Lung (tissue), 12 donors: ENCODE measurements around the gene STK38L. TPM values are rescaled to one million over a fixed set of nuclear protein-coding genes. Genes with fewer than 3 reads are reported as not detected.
A peak's percentile ranks its signal among the peaks of the same experiment; 100 is the strongest.

Source experiments
- ATAC-seq: fragments of 200-7000 bp; cut with Tn5 transposase; one replicate; pipeline ENCODE4 v1.9.1; 2020; ENCODE audit warnings: moderate number of reproducible peaks; ENCODE audit not compliant: insufficient read depth, low FRiP score
- DNase-seq, 3 donors: peaks; one replicate each; pipeline ENCODE4 v3.0.0-alpha.2; 2013 to 2017
- H3K27ac ChIP-seq, 2 donors: one replicate each; pipeline ENCODE4 v1.5.1; 2013; ENCODE audit warnings: mild to moderate bottlenecking in 2 of 2, moderate library complexity in 2 of 2, control low read depth in 1 of 2, inconsistent platforms in 1 of 2, low read depth in 1 of 2, low read length in 1 of 2
- H3K27me3 ChIP-seq, 3 donors: one replicate each; pipeline ENCODE4 v1.5.1; 2013; ENCODE audit warnings: low read length in 2 of 3; ENCODE audit not compliant: control insufficient read depth in 3 of 3, insufficient read depth in 3 of 3
- H3K36me3 ChIP-seq, 4 donors: one replicate each; pipeline ENCODE4 v1.5.1; 2013; ENCODE audit warnings: low read length in 4 of 4, mild to moderate bottlenecking in 1 of 4, moderate library complexity in 1 of 4; ENCODE audit not compliant: control insufficient read depth in 4 of 4, insufficient read depth in 4 of 4
- H3K4me1 ChIP-seq, 5 donors: one replicate each; pipeline ENCODE4 v1.5.1; 2013; ENCODE audit warnings: low read length in 5 of 5, mild to moderate bottlenecking in 2 of 5, moderate library complexity in 1 of 5; ENCODE audit not compliant: control insufficient read depth in 5 of 5, insufficient read depth in 5 of 5
- H3K4me3 ChIP-seq: one replicate; pipeline ENCODE4 v1.5.1; 2013; ENCODE audit warnings: mild to moderate bottlenecking, control low read depth, moderate library complexity
- H3K9ac ChIP-seq, 2 donors: one replicate each; pipeline ENCODE4 v1.5.1; 2013; ENCODE audit warnings: low read length in 2 of 2, control low read depth in 1 of 2; ENCODE audit not compliant: insufficient read depth in 1 of 2
- H3K9me3 ChIP-seq, 4 donors: one replicate each; pipeline ENCODE4 v1.5.1; 2013; ENCODE audit warnings: low read length in 3 of 4, mild to moderate bottlenecking in 1 of 4, moderate library complexity in 1 of 4; ENCODE audit not compliant: control insufficient read depth in 4 of 4, insufficient read depth in 3 of 4
- CTCF ChIP-seq: IDR thresholded peaks from 2 replicates; pipeline ENCODE4 v1.5.1; 2012; ENCODE audit warnings: mild to moderate bottlenecking; ENCODE audit errors: control extremely low read depth, extremely low read depth
- WGBS, 2 donors: extraction: QIAGEN DNeasy Blood & Tissue Kit; methylation state at CpG; one replicate each; pipeline ENCODE4 v1.1.7; 2013; 5-methylcytosine and 5-hydroxymethylcytosine counted together
- polyA plus RNA-seq, 2 donors: library from polyadenylated mRNA; stranded (reverse); fragments of 200-250 nt; gene quantifications; one replicate each; pipeline ENCODE4 v1.2.1, GENCODE V29; 2013
- total RNA-seq, 2 donors: library from RNA; depleted of rRNA in 1 of 2; stranded (reverse); fragments of >200 nt in 1 of 2; gene quantifications; one replicate each; pipeline ENCODE4 v1.2.1, GENCODE V29; 2014 to 2021
- donor health status: control.
- donor health status: control.
- donor health status: Bipolar disorder and iron deficiency.
- donor health status: healthy.
- donor health status: DM: yes; HTN: yes; CAD: no.

The STK38L gene
- total and polyA plus RNA-seq, 4 donors = 6.5 to 41.5 (median 18.5) TPM

GRCh38 chr12:27297566-27297965 lies 53.5 kb downstream of the STK38L start:
- no peak overlapping the region for H3K27ac ChIP-seq
- H3K36me3 ChIP-seq = peaks cover 0 to 6% (median 3%) of the 10 kb centered on the region in 4 donors
- no peak for TF ChIP-seq CTCF
- H3K4me3 ChIP-seq = no peak overlapping the region
- H3K27me3 ChIP-seq = no peaks in the 10 kb centered on the region
- H3K9ac ChIP-seq = no peak overlapping the region
- ATAC-seq = no peak
- DNase-seq = peak in 2 of 3 donors; percentile 42 to 58
- WGBS, 2 donors = 81 to 90% methylated on average over 4 of the region's 4 CpGs
- H3K9me3 ChIP-seq = no peaks in the 10 kb centered on the region
- H3K4me1 ChIP-seq = peaks cover 0 to 22% (median 2%) of the 10 kb centered on the region in 5 donors

DNA sequence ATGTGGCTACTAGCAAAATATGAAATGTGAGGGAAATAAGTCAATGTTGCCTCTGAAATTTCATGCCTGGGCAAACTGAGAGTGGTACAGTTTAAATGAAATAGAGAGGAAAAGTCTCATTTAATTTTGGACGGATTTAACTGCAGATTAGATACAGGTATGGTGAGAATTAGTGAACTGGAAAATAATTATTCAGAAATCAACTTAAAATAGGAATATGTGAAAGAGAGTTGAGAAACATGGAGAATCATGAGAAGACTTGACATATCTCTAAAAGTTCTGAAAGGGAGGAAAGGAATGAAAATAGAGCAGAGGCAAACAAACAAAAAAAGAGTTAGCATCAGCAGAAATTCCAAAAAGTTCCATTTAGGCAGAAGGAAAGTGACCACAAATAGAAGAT lies 55.0 kb downstream of the STK38L start:
- Histone ChIP-seq H3K36me3 (peaks cover 0 to 6% (median 5%) of the 10 kb centered on the region in 4 donors), H3K9me3 (no peaks in the 10 kb centered on the region), H3K27ac (no peak overlapping the region), H3K4me1 (peaks cover 0 to 24% (median 8%) of the 10 kb centered on the region in 5 donors), H3K9ac (no peak overlapping the region), H3K4me3 (no peak overlapping the region), H3K27me3 (no peaks in the 10 kb centered on the region)
- ATAC-seq = no peak
- no peak for TF ChIP-seq CTCF
- no peak for DNase-seq
- WGBS, 2 donors = 100% methylated on average over 1 of the region's 1 CpG

DNA sequence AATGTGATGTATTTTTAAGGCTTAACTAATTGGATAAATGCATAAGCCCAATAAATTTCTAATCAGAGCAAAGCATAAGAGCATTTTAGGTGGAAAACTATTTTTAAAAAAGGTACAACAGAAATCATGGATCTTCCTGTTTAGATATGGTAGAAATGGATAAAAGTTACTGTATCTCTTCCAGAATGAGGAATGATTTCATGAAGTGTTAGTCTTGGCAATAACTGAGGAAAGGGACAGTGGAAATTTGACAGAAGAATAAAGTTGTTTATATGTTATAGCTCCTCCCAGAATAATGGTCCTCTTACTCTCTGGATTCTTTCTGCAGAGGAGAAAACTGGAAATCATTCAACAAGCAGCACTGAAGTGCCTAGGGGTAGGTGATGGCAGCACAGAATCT lies 56.1 kb downstream of the STK38L start:
- H3K36me3 ChIP-seq = peaks cover 0 to 6% (median 5%) of the 10 kb centered on the region in 4 donors
- H3K27ac ChIP-seq = no peak overlapping the region
- H3K4me1 ChIP-seq = peaks cover 0 to 24% (median 8%) of the 10 kb centered on the region in 5 donors
- ATAC-seq = no peak
- peak in 2 of 3 donors; percentile 74 to 80 for DNase-seq
- no peaks in the 10 kb centered on the region for H3K27me3 ChIP-seq
- no peaks in the 10 kb centered on the region for H3K9me3 ChIP-seq
- no peak overlapping the region for H3K9ac ChIP-seq
- no peak for TF ChIP-seq CTCF
- no peak overlapping the region for H3K4me3 ChIP-seq
